H1 (cell line): ENCODE results near the gene VENTX. TPM values are rescaled to one million over a fixed set of nuclear protein-coding genes. Genes with fewer than 3 reads are reported as not detected.

ENCODE experiments used
- BCL11A ChIP-seq, 2 experiments: IDR thresholded peaks; one replicate each; pipeline ENCODE4 v1.6.1; 2011; ENCODE audit warnings: low read depth in 2 of 2, low read length in 2 of 2, mild to moderate bottlenecking in 2 of 2
- CHD7 ChIP-seq: fragments of 300-600 bp; sonication (generic); IDR thresholded peaks from 2 replicates; pipeline ENCODE4 v1.7.1; 2012; ENCODE audit warnings: low read length, moderate library complexity, mild to moderate bottlenecking, inconsistent platforms; ENCODE audit not compliant: insufficient replicate concordance
- FOSL1 ChIP-seq: IDR thresholded peaks from 2 replicates; pipeline ENCODE4 v1.6.1; 2011; ENCODE audit warnings: mild to moderate bottlenecking, low read depth, low read length, moderate library complexity; ENCODE audit not compliant: insufficient read depth
- GTF2F1 ChIP-seq: IDR thresholded peaks from 2 replicates; pipeline ENCODE4 v1.6.1; 2012; ENCODE audit warnings: low read depth, low read length, improper control_type of control experiment, borderline replicate concordance
- HDAC6 ChIP-seq: IDR thresholded peaks from one replicate; pipeline ENCODE4 v1.7.1; 2012; ENCODE audit warnings: low read depth, mild to moderate bottlenecking, inconsistent platforms, low read length, moderate library complexity
- JUN ChIP-seq: IDR thresholded peaks from 2 replicates; pipeline ENCODE4 v1.6.1; 2011; ENCODE audit warnings: low read depth, mild to moderate bottlenecking, improper control_type of control experiment, low read length
- RBBP5 ChIP-seq: IDR thresholded peaks from 2 replicates; pipeline ENCODE4 v1.7.1; 2012; ENCODE audit warnings: low read depth, mild to moderate bottlenecking, inconsistent platforms, low read length, moderate library complexity, borderline replicate concordance
- SIRT6 ChIP-seq: IDR thresholded peaks from one replicate; pipeline ENCODE4 v1.7.1; 2012; ENCODE audit warnings: low read length, inconsistent platforms
- SIX5 ChIP-seq: IDR thresholded peaks from 2 replicates; pipeline ENCODE4 v1.6.1; 2011; ENCODE audit warnings: mild to moderate bottlenecking, low read depth, low read length
- TAF1 ChIP-seq: IDR thresholded peaks from 2 replicates; pipeline ENCODE4 v1.6.1; 2011; ENCODE audit warnings: mild to moderate bottlenecking, low read depth, low read length
- TAF7 ChIP-seq: optimal IDR thresholded peaks from 2 replicates; pipeline ENCODE3; 2011; ENCODE audit warnings: low read depth, mild to moderate bottlenecking, inconsistent platforms, low read length, moderate library complexity, borderline replicate concordance
- polyA plus RNA-seq, 7 experiments: library from polyadenylated mRNA; depleted of rRNA in 3 of 7; stranded (reverse) in 5 of 7; unstranded in 2 of 7; fragments of >200 nt in 5 of 7; fragments of 200-250 nt in 2 of 7; gene quantifications; 1 replicate in 5 of 7; 2 replicates in 1 of 7; 4 replicates in 1 of 7; pipeline versions ENCODE4 v1.2.1 to v1.2.3, GENCODE V29; 2011 to 2013; ENCODE audit warnings: missing spikeins in 2 of 7, mixed read lengths in 2 of 7
- total RNA-seq: library from RNA; stranded (reverse); fragmentation: NEBNext Ultra II Directional; extraction: Animal tissue kit (Norgen Biotek cat#: 25700); gene quantifications from 2 replicates; pipeline ENCODE4 v1.2.1, GENCODE V29; 2021
- TF ChIP-seq, protein P1 (sequence below): IDR thresholded peaks from 2 replicates; pipeline ENCODE4 v1.6.1; 2012; ENCODE audit warnings: inconsistent platforms

Gene VENTX
- total and polyA plus RNA-seq, 2 of the 8 experiments (the other 6 are each of a cell fraction or from before 2014, with no cell fraction given) = 5.6 TPM

DNA sequence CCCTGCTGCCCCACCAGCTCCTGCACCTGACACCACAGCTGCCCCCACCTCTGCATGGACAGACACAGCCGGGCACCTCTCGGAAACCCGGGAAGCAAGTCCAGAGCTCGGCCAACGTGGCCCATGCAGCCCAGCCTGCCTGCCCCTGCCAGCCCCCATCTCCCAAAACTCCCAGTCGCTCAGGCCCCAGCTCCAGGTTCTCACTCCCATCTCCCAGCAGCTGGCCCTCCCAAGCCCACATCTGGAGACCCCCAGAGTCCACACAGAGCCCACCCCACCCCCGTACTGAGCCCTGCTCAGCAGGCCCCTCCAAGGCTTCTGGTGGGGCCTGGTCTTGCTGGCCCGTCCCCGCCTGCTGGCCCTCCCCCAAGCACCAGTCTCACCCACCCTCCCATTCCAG, 39.9 kb upstream of the VENTX start (continued):
- no peak for TF ChIP-seq CHD7
- no peak for TF ChIP-seq GTF2F1
- no peak for TF ChIP-seq BCL11A (IDR thresholded peaks at IDR 0.05; ENCODE audit: low read depth in 2 of 2, low read length in 2 of 2)
- no peak for TF ChIP-seq SIX5
- TF ChIP-seq SIRT6 = no peak
- no peak for TF ChIP-seq TAF1
- TF ChIP-seq JUN = no peak
- TF ChIP-seq, protein P1, sequence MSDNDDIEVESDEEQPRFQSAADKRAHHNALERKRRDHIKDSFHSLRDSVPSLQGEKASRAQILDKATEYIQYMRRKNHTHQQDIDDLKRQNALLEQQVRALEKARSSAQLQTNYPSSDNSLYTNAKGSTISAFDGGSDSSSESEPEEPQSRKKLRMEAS = no peak
- no peak for TF ChIP-seq RBBP5
- TF ChIP-seq HDAC6 = no peak
- TF ChIP-seq FOSL1 = no peak
- TF ChIP-seq TAF7 = no peak
